Hepatocyte (in vitro differentiated cells): ENCODE results near the gene PI4KB. TPM values are rescaled to one million over a fixed set of nuclear protein-coding genes. Genes with fewer than 3 reads are reported as not detected.

Source experiments
- DNase-seq: peaks from one replicate; pipeline ENCODE4 v3.0.0-alpha.2; 2016; ENCODE audit warnings: low spot score
- H2AFZ ChIP-seq: fragments of 200-600 bp; sonication (generic); 2 replicates; pipeline ENCODE4 v1.6.0; 2016; ENCODE audit warnings: antibody characterized with exemption, mild to moderate bottlenecking
- H3K27ac ChIP-seq: fragments of 200-600 bp; sonication (generic); 2 replicates; pipeline ENCODE4 v1.5.1; 2016; ENCODE audit warnings: mild to moderate bottlenecking
- H3K27me3 ChIP-seq: fragments of 200-600 bp; sonication (generic); 2 replicates; pipeline ENCODE4 v1.6.1; 2016
- H3K36me3 ChIP-seq: fragments of 200-600 bp; sonication (generic); replicated peaks from 2 replicates; pipeline ENCODE4 v1.5.1; 2016; ENCODE audit warnings: low read depth; ENCODE audit not compliant: insufficient read depth
- H3K4me1 ChIP-seq: fragments of 200-600 bp; sonication (generic); 2 replicates; pipeline ENCODE4 v1.5.1; 2016; ENCODE audit warnings: mild to moderate bottlenecking, moderate library complexity; ENCODE audit not compliant: insufficient read depth
- H3K4me2 ChIP-seq: fragments of 200-600 bp; sonication (generic); 2 replicates; pipeline ENCODE4 v1.6.0; 2016
- H3K4me3 ChIP-seq: fragments of 200-600 bp; sonication (generic); 2 replicates; pipeline ENCODE4 v1.5.1; 2016; ENCODE audit warnings: mild to moderate bottlenecking
- H3K79me2 ChIP-seq: fragments of 200-600 bp; sonication (generic); 2 replicates; pipeline ENCODE4 v1.6.0; 2017; ENCODE audit warnings: mild to moderate bottlenecking
- H3K9me2 ChIP-seq: fragments of 200-600 bp; sonication (generic); replicated peaks from 2 replicates; pipeline ENCODE4 v1.6.0; 2017; ENCODE audit warnings: mild to moderate bottlenecking; ENCODE audit not compliant: insufficient read depth
- H3K9me3 ChIP-seq: fragments of 200-600 bp; sonication (generic); 2 replicates; pipeline ENCODE4 v1.5.1; 2016; ENCODE audit warnings: low read depth, mild to moderate bottlenecking
- H4K20me1 ChIP-seq: fragments of 200-600 bp; sonication (generic); 2 replicates; pipeline ENCODE4 v1.6.0; 2016; ENCODE audit warnings: mild to moderate bottlenecking; ENCODE audit not compliant: insufficient read depth, poor library complexity, severe bottlenecking
- EZH2 ChIP-seq: fragments of 200-600 bp; sonication (generic); IDR thresholded peaks from 2 replicates; pipeline ENCODE4 v1.6.1; 2016; ENCODE audit warnings: antibody characterized with exemption, mild to moderate bottlenecking, borderline replicate concordance
- EZH2phosphoT487 ChIP-seq: fragments of 200-600 bp; sonication (generic); IDR thresholded peaks from one replicate; pipeline ENCODE4 v1.6.1; 2018; ENCODE audit warnings: antibody characterized with exemption, mild to moderate bottlenecking, low read depth, moderate library complexity; ENCODE audit not compliant: unreplicated experiment, severe bottlenecking
- WGBS: methylation state at CpG from one replicate; pipeline ENCODE4 v1.1.6; 2016; ENCODE audit warnings: low lambda C conversion rate; ENCODE audit errors: missing lambda C conversion rate; 5-methylcytosine and 5-hydroxymethylcytosine counted together
- polyA plus RNA-seq: library from polyadenylated mRNA; unstranded; fragments of >200 nt; fragmentation: Nextera tagmentation; extraction: Ambion mirVana; gene quantifications from 2 replicates; pipeline ENCODE4 v1.2.1, GENCODE V29; 2016
- total RNA-seq: library from RNA; depleted of rRNA; stranded (reverse); fragments of >200 nt; gene quantifications from 2 replicates; pipeline ENCODE4 v1.2.3, GENCODE V29; 2014
- TF ChIP-seq, protein P1 (sequence below): fragments of 200-600 bp; sonication (generic); IDR thresholded peaks from 2 replicates; pipeline ENCODE4 v1.5.1; 2016; ENCODE audit warnings: antibody characterized with exemption, mild to moderate bottlenecking; ENCODE audit not compliant: poor library complexity

PI4KB gene
- total and polyA plus RNA-seq, 2 experiments from 2014 or later: 49.9 to 55.1 TPM

DNA sequence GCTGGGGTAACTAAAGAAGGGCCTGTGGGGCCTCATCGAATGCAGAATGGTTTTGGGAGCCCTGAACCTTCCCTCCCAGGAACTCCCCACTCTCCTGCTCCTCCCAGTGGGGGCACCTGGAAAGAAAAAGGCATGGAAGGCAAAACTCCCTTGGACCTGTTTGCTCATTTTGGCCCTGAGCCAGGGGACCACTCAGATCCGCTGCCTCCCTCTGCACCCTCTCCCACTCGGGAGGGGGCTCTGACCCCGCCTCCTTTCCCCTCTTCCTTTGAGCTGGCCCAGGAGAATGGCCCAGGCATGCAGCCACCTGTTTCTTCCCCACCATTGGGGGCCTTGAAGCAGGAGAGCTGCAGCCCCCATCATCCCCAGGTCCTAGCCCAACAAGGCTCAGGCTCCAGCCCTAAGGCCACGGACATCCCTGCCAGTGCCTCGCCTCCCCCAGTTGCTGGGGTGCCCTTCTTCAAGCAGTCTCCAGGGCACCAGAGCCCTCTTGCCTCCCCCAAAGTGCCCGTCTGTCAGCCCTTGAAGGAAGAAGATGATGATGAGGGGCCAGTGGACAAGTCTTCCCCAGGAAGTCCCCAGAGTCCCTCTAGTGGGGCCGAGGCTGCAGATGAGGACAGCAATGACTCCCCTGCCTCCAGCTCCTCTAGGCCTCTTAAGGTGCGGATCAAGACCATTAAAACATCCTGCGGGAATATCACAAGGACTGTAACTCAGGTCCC lies 40.4 kb downstream of the PI4KB start:
- WGBS: 93% methylated on average over 10 of the region's 10 CpGs
- Histone ChIP-seq H3K4me3 (no peak overlapping the region), H3K9me3 (no peaks in the 10 kb centered on the region), H2AFZ (no peak overlapping the region), H3K27me3 (no peaks in the 10 kb centered on the region), H3K36me3 (no peaks in the 10 kb centered on the region), H3K4me2 (no peak overlapping the region), H4K20me1 (peaks cover 6% of the 10 kb centered on the region), H3K4me1 (peaks cover 12% of the 10 kb centered on the region), H3K27ac (no peak overlapping the region), H3K79me2 (peaks cover 41% of the 10 kb centered on the region), H3K9me2 (no peaks in the 10 kb centered on the region)
- TF ChIP-seq, protein P1, sequence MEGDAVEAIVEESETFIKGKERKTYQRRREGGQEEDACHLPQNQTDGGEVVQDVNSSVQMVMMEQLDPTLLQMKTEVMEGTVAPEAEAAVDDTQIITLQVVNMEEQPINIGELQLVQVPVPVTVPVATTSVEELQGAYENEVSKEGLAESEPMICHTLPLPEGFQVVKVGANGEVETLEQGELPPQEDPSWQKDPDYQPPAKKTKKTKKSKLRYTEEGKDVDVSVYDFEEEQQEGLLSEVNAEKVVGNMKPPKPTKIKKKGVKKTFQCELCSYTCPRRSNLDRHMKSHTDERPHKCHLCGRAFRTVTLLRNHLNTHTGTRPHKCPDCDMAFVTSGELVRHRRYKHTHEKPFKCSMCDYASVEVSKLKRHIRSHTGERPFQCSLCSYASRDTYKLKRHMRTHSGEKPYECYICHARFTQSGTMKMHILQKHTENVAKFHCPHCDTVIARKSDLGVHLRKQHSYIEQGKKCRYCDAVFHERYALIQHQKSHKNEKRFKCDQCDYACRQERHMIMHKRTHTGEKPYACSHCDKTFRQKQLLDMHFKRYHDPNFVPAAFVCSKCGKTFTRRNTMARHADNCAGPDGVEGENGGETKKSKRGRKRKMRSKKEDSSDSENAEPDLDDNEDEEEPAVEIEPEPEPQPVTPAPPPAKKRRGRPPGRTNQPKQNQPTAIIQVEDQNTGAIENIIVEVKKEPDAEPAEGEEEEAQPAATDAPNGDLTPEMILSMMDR: no peak
- no peak for TF ChIP-seq EZH2phosphoT487
- TF ChIP-seq EZH2: no peak
- DNase-seq: no peak

DNA sequence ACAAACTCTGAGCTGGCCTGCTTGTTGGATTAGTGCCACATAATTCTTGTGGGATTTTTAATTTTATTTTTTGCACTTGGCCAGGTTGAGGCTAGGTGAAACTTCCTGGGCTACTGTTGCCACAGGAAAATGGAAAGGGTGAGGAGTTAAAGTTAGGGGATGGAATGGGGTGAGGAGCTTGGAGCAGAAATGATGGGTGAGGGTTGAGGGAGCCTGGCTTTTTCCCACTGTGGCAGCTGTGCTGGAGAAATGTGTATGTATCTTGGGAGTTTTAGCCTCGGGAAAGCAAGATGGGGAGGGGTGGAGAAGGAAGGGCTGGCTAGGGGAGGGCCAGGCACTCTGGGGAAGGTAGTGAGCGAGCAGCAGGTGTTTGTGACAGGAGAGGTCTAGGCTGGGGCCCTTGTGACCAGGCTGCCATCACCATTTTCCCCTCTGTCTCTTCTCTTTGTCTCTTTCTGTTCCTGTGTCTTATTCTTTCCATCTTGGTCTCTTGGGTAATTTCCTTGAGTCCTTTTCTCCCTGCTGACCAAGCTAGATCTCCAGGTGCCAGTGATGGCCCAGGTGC lies 43.1 kb downstream of the PI4KB start:
- H3K4me2 ChIP-seq: peak overlapping the region; percentile 98
- no peak overlapping the region for H3K4me3 ChIP-seq
- peak overlapping the region; percentile 91 for H3K27ac ChIP-seq
- no peaks in the 10 kb centered on the region for H3K9me2 ChIP-seq
- WGBS: 71% methylated on average over 2 of the region's 2 CpGs
- TF ChIP-seq, protein P1: no peak
- TF ChIP-seq EZH2phosphoT487 (no peak), EZH2 (no peak)
- DNase-seq: no peak
- no peaks in the 10 kb centered on the region for H3K27me3 ChIP-seq
- H3K4me1 ChIP-seq: peaks cover 12% of the 10 kb centered on the region
- peaks cover 41% of the 10 kb centered on the region for H3K79me2 ChIP-seq
- no peaks in the 10 kb centered on the region for H3K36me3 ChIP-seq
- H4K20me1 ChIP-seq: peaks cover 6% of the 10 kb centered on the region
- H3K9me3 ChIP-seq: no peaks in the 10 kb centered on the region
- no peak overlapping the region for H2AFZ ChIP-seq

DNA sequence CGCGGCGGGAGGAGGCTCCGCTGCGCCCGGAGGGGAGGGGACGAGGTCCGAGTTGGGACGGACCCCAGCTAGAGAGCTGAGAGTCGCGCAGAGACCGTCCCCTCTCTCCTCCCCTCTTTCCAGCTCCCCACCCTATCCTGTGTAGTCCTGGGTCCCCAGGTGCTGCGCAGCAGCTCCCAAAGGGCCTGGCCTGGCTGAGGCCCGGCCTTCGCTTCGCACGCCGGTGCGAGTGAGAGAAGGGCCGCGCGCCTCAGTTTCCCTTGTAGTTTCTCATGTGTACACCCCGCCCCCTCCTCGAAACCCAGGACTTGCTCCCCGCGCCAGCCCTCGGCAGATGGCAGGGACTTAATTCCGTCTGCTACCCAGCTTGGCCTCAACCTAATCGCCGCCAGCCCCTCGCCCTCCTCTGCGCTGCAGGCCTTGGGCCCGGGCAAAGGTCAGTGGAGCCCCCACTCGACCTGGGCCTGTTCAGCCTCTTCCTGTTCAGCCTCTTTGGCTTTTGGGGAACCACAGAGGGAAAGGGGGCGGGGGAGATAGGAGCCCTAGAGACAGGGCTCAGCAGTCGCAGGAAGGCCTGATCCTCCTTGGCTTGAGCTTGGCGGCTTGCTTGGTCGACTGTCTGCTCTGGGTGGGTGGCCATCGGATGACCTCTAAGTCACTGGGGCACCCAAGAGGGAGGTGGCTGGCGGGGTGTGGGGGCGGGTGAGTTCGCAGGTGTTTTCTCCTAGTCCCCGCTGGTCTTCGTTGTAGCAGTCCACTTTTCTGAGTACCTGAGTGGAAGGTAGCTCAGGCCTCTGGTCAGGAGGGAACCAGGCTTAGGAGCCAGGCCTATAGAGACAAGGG lies 44.1 kb downstream of the PI4KB start:
- TF ChIP-seq, protein P1: no peak
- TF ChIP-seq EZH2: no peak
- TF ChIP-seq EZH2phosphoT487: no peak
- Histone ChIP-seq H3K4me3 (peak overlapping the region; percentile 82), H3K79me2 (peaks cover 38% of the 10 kb centered on the region), H3K9me2 (no peaks in the 10 kb centered on the region), H3K36me3 (no peaks in the 10 kb centered on the region), H4K20me1 (peaks cover 6% of the 10 kb centered on the region), H3K9me3 (no peaks in the 10 kb centered on the region), H3K4me2 (peak overlapping the region; percentile 98), H3K27ac (peak overlapping the region; percentile 91), H3K4me1 (peaks cover 12% of the 10 kb centered on the region), H3K27me3 (no peaks in the 10 kb centered on the region), H2AFZ (peak overlapping the region; percentile 32)
- peak; percentile 53 for DNase-seq
- WGBS: 14% methylated on average over 30 of the region's 44 CpGs
